Fibroblast of villous mesenchyme (primary cell): ENCODE measurements around the gene ITSN2. TPM values are rescaled to one million over a fixed set of nuclear protein-coding genes. Genes with fewer than 3 reads are reported as not detected.
"Not testable (repeated sequence)": the region's sequence is repeated elsewhere in the genome, so short reads cannot be mapped to it uniquely, and the experiment has no call there.

Source experiments
- DNase-seq: peaks from one replicate; pipeline ENCODE4 v3.0.0-alpha.2; 2010; ENCODE audit warnings: low read depth
- H3K4me3 ChIP-seq: 2 replicates; pipeline ENCODE4 v1.5.1; 2011; ENCODE audit warnings: low read depth, mild to moderate bottlenecking, low read length
- CTCF ChIP-seq: IDR thresholded peaks from 2 replicates; pipeline ENCODE4 v1.5.1; 2012; ENCODE audit warnings: low read depth, mild to moderate bottlenecking, low read length; ENCODE audit not compliant: insufficient read depth
- total RNA-seq: library from RNA; depleted of rRNA; stranded (reverse); fragments of >200 nt; gene quantifications from 2 replicates; pipeline ENCODE4 v1.2.3, GENCODE V29; 2012

The ITSN2 gene
- total RNA-seq, 1 donor = 35.8 TPM

- TF ChIP-seq CTCF = no peak
- H3K4me3 ChIP-seq = no peak overlapping the region
- no peak for DNase-seq
Observed at GRCh38 chr2:24343225-24343882, 17.0 kb downstream of the ITSN2 start.

GRCh38 chr2:24342110-24342910 is 18.0 kb downstream of the ITSN2 start:
- peak; percentile 24 for DNase-seq

GRCh38 chr2:24339856-24340262 is 20.5 kb downstream of the ITSN2 start:
- DNase-seq = no peak
- H3K4me3 ChIP-seq = no peak overlapping the region
- no peak for TF ChIP-seq CTCF

More at GRCh38 chr2:24342110-24342910, 18.0 kb downstream of the ITSN2 start:
- TF ChIP-seq CTCF = no peak
- no peak overlapping the region for H3K4me3 ChIP-seq

GRCh38 chr2:24339098-24339497 is 21.2 kb downstream of the ITSN2 start:
- not testable (repeated sequence) for DNase-seq, H3K4me3 ChIP-seq

GRCh38 chr2:24337890-24338289 is 22.4 kb downstream of the ITSN2 start:
- DNase-seq = no peak
- no peak overlapping the region for H3K4me3 ChIP-seq
- TF ChIP-seq CTCF = no peak

- no peak overlapping the region for H3K4me3 ChIP-seq
- TF ChIP-seq CTCF = no peak
- DNase-seq = no peak
Observed at GRCh38 chr2:24336811-24337210, 23.5 kb downstream of the ITSN2 start.

GRCh38 chr2:24334245-24334633 is 26.1 kb downstream of the ITSN2 start:
- no peak for DNase-seq
- H3K4me3 ChIP-seq = no peak overlapping the region
- TF ChIP-seq CTCF = no peak
